ENCODE results near the gene CTNNA2.
"Not testable (repeated sequence)": the region's sequence is repeated elsewhere in the genome, so short reads cannot be mapped to it uniquely, and the experiment has no call there.

The CTNNA2 gene

DNA sequence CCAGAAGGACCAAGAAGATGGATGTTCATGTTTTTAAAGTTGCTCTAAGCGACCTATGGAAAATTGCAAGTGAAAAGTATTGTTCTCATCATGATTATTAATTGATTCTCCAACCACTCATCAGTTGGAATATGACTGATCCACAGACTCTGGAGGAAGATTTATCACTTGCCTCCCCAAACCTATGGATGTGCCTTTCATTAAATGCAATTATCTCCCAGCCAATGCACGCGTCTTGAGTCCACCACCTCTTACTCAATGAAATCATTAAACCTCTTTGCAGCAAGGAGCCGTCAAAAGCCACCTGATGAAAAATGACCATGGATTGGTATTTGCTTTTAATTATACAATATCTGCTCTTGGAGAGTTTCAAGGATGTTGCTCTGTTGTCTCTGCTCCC lies 626.1 kb downstream of the CTNNA2 start:
- H3K4me1 ChIP-seq (ENCODE audit: control insufficient read depth, insufficient read depth, low read length), result no peaks in the 10 kb centered on the region
- no peaks in the 10 kb centered on the region for H3K36me3 ChIP-seq (ENCODE audit: control insufficient read depth, insufficient read depth, low read length)
- H3K9ac ChIP-seq (ENCODE audit: low read length), result no peak overlapping the region
- no peaks in the 10 kb centered on the region for H3K9me3 ChIP-seq (ENCODE audit: control insufficient read depth, low read length)
- H3K27me3 ChIP-seq (ENCODE audit: control insufficient read depth, insufficient read depth, low read length), result no peaks in the 10 kb centered on the region
- H3K4me3 ChIP-seq (ENCODE audit: low read length), result no peak overlapping the region

DNA sequence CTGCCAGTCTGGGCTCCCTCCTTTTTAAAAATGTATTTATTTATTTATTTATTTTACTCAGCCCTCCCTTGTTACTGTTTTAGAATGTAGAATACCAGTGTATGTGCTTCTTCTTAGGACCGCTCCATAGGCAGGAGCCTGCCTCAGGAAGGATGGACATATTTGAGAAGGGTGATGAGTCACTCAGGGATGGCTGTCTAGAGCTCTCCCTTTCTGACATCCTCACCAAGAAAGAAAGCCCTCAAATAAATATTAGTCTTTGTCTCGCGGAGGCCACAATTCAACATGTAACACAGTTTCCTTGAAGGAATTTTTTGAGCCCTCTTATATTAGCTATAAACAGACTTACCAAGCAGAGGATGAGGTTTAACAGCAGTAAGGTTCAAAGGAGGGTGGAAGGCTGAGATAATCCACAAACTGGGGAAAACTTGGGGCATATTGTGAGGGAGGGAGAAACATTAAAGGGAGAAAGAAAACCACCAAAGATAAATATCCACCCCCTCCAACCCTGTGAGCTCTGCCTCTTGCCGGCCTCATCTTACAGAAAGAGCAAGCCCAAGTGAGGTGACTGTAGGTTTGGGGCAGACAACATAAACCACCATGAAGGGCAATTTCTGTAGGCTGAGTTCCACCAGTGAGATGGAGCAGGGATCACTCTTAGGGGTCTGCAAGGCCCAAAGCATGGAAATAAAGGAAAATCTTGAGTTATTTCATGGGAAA lies 628.3 kb downstream of the CTNNA2 start:
- Histone ChIP-seq H3K4me3 (ENCODE audit: low read length) (no peak overlapping the region), H3K9ac (ENCODE audit: low read length) (no peak overlapping the region), H3K9me3 (ENCODE audit: control insufficient read depth, low read length) (no peaks in the 10 kb centered on the region)

DNA sequence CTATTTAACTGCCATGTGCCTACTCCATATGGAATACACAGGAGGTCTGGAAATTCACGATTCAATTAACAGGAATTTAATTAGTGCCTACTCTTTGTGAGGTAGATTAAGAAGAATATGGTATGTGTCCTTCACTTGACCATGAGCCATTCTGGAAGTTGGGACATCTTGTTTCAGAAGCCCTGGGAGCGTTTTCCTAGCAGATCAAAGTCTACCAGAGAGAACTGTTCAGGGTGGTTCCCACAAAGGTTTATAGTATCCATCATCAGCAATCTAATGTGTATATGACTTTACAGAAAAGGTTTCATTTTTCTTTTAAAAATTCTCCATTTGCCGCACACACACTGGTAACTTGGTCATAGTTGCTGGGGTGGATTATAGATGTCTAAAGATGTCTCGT lies 632.6 kb downstream of the CTNNA2 start:
- H3K36me3 ChIP-seq (ENCODE audit: control insufficient read depth, insufficient read depth, low read length), result no peaks in the 10 kb centered on the region
- no peaks in the 10 kb centered on the region for H3K27me3 ChIP-seq (ENCODE audit: control insufficient read depth, insufficient read depth, low read length)
- H3K9me3 ChIP-seq (ENCODE audit: control insufficient read depth, low read length), result no peaks in the 10 kb centered on the region
- no peak overlapping the region for H3K9ac ChIP-seq (ENCODE audit: low read length)
- H3K4me3 ChIP-seq (ENCODE audit: low read length), result no peak overlapping the region
- H3K4me1 ChIP-seq (ENCODE audit: control insufficient read depth, insufficient read depth, low read length), result no peaks in the 10 kb centered on the region

More for the DNA sequence above, 628.3 kb downstream of the CTNNA2 start:
- Histone ChIP-seq H3K4me1 (ENCODE audit: control insufficient read depth, insufficient read depth, low read length) (no peaks in the 10 kb centered on the region), H3K27me3 (ENCODE audit: control insufficient read depth, insufficient read depth, low read length) (no peaks in the 10 kb centered on the region), H3K36me3 (ENCODE audit: control insufficient read depth, insufficient read depth, low read length) (no peaks in the 10 kb centered on the region)

DNA sequence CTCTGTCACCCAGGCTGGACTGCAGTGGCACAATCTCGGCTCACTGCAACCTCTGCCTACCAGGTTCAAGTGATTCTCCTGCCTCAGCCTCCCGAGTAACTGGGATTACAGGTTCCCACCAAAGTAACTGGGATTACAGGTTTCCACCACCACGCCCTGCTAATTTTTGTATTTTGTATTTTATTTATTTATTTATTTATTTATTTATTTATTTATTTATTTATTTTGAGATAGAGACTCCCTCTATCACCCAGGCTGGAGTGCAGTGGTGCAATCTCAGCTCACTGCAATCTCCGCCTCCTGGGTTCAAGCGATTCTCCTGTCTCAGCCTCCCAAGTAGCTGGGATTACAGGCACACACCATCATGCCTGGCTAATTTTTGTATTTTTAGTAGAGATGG lies 633.9 kb downstream of the CTNNA2 start:
- not testable (repeated sequence) for H3K4me3 ChIP-seq (ENCODE audit: low read length); H3K36me3 ChIP-seq (ENCODE audit: control insufficient read depth, insufficient read depth, low read length); H3K27me3 ChIP-seq (ENCODE audit: control insufficient read depth, insufficient read depth, low read length); H3K9me3 ChIP-seq (ENCODE audit: control insufficient read depth, low read length); H3K9ac ChIP-seq (ENCODE audit: low read length); H3K4me1 ChIP-seq (ENCODE audit: control insufficient read depth, insufficient read depth, low read length)

DNA sequence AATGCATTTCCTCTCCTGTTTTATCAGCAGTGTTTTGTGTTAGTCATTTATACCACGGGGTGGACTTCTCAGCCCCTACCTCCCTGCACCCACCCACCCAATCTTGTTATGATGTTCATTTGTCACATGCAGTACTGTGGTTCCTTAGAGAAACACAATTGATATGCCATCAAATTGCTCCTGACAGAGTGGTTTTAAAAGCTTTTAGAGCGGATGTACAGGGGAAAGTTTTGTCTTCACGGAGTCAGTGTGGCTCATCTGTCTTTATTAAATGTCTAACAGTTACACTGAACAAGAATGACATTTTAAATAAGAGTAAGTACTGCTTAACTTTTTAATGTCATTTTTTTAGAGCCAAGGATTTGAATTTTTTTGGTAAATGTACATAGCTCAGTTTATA lies 634.8 kb downstream of the CTNNA2 start:
- Histone ChIP-seq H3K9ac (ENCODE audit: low read length) (no peak overlapping the region), H3K27me3 (ENCODE audit: control insufficient read depth, insufficient read depth, low read length) (no peaks in the 10 kb centered on the region), H3K9me3 (ENCODE audit: control insufficient read depth, low read length) (no peaks in the 10 kb centered on the region), H3K4me1 (ENCODE audit: control insufficient read depth, insufficient read depth, low read length) (no peaks in the 10 kb centered on the region), H3K36me3 (ENCODE audit: control insufficient read depth, insufficient read depth, low read length) (no peaks in the 10 kb centered on the region), H3K4me3 (ENCODE audit: low read length) (no peak overlapping the region)

DNA sequence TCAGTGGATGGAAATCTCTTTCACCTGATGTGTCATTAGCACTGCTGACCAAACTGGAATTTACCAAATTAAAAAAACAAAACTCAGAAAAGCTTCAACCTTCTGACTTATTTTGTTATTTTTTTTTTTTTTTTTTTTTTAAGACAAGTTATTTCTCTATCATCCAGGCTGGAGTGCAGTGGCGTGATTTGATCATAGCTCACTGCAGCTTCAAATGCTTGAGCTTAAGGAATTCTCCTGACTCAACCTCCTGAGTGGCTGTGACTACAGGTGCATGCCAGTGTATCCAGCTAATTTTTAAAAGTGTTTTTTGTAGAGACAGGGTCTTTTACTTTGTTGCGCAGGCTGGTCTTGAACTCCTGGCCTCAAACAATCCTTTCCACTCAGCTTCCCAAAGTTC lies 636.1 kb downstream of the CTNNA2 start:
- no peaks in the 10 kb centered on the region for H3K36me3 ChIP-seq (ENCODE audit: control insufficient read depth, insufficient read depth, low read length)
- H3K4me3 ChIP-seq (ENCODE audit: low read length), result no peak overlapping the region
- H3K27me3 ChIP-seq (ENCODE audit: control insufficient read depth, insufficient read depth, low read length), result no peaks in the 10 kb centered on the region
- no peak overlapping the region for H3K9ac ChIP-seq (ENCODE audit: low read length)
- H3K9me3 ChIP-seq (ENCODE audit: control insufficient read depth, low read length), result no peaks in the 10 kb centered on the region
- H3K4me1 ChIP-seq (ENCODE audit: control insufficient read depth, insufficient read depth, low read length), result no peaks in the 10 kb centered on the region

DNA sequence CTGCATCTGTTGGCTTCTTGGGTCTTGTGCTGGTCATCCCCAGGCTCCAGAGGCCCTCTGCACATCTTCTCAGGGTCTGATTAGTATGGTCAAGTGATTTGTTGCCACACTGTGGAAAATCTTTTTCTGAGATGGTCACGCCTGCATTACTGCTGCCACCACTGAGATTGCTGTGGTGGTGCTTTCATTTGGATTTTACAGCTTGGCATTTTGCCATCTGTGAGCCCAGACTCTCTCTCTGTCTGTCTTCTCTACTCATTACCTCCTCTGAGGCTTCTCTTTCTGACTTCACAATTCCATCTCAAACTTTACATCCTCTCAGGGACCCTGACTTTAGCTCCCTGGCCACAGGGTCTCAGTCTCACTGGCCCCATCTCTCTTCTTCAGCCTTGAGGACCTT lies 637.1 kb downstream of the CTNNA2 start:
- H3K36me3 ChIP-seq (ENCODE audit: control insufficient read depth, insufficient read depth, low read length), result no peaks in the 10 kb centered on the region
- no peak overlapping the region for H3K9ac ChIP-seq (ENCODE audit: low read length)
- no peak overlapping the region for H3K4me3 ChIP-seq (ENCODE audit: low read length)
- H3K4me1 ChIP-seq (ENCODE audit: control insufficient read depth, insufficient read depth, low read length), result no peaks in the 10 kb centered on the region
- H3K9me3 ChIP-seq (ENCODE audit: control insufficient read depth, low read length), result no peaks in the 10 kb centered on the region
- no peaks in the 10 kb centered on the region for H3K27me3 ChIP-seq (ENCODE audit: control insufficient read depth, insufficient read depth, low read length)

DNA sequence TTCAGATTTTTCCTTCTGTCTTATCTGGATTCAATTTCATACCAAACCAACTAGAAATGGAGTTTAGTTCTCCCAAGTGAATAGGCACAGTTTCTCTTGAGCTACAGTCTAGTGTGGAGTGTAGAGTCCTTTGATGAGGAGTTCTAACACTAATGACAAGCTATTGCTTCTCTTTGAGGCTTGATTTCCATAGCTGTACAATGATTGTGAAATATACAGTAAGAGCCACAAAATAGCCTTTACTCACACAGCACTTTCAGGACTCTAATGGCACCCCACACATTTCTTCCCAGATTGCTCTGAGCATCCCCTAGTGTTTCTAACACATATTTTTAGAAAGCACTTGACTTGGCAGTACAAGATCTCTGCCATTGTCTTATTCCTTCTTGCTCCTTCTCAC lies 638.4 kb downstream of the CTNNA2 start:
- Histone ChIP-seq H3K27me3 (ENCODE audit: control insufficient read depth, insufficient read depth, low read length) (no peaks in the 10 kb centered on the region), H3K36me3 (ENCODE audit: control insufficient read depth, insufficient read depth, low read length) (no peaks in the 10 kb centered on the region), H3K9ac (ENCODE audit: low read length) (no peak overlapping the region), H3K4me1 (ENCODE audit: control insufficient read depth, insufficient read depth, low read length) (no peaks in the 10 kb centered on the region), H3K4me3 (ENCODE audit: low read length) (no peak overlapping the region), H3K9me3 (ENCODE audit: control insufficient read depth, low read length) (no peaks in the 10 kb centered on the region)

DNA sequence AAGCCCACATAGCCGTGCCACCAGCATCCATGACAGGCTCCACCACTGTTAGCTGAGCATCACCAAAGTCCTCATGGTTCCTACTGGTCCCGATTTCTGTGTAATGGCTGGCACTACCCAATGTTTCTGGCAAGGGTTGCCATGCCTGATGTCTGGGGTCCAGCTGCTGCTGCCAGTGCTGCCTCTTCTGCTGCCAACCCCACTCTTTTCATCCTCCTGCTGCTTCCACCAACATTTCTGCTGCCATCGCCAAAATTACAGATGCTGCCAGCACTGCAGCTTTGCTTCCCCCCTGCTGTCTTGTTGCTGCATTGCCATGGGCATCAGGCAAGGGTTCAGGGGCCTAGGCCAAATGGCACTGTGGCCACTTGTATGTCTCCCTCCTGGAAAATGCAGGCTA lies 638.8 kb downstream of the CTNNA2 start:
- Histone ChIP-seq H3K4me3 (ENCODE audit: low read length) (no peak overlapping the region), H3K36me3 (ENCODE audit: control insufficient read depth, insufficient read depth, low read length) (no peaks in the 10 kb centered on the region), H3K9me3 (ENCODE audit: control insufficient read depth, low read length) (no peaks in the 10 kb centered on the region), H3K27me3 (ENCODE audit: control insufficient read depth, insufficient read depth, low read length) (no peaks in the 10 kb centered on the region), H3K4me1 (ENCODE audit: control insufficient read depth, insufficient read depth, low read length) (no peaks in the 10 kb centered on the region), H3K9ac (ENCODE audit: low read length) (no peak overlapping the region)

DNA sequence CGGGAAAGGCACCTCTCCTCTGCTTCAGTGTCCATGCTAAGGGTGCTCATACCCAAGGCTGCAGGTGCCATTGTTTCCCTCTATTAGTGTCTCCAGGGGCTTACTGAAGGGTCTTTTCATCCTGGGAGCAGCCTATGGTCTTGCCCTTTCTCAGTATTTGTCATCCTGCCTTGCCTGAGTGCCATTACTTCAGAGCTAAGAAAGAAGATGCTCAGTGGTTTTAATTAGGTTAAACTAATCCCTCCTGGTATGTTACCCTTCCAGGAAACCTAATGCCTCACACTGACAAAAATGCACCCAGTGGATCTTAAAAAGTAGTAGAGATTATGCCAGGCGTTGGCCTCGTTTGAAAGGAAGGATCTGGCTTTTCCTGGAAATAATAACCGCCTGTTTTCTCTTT lies 640.3 kb downstream of the CTNNA2 start:
- Histone ChIP-seq H3K9me3 (ENCODE audit: control insufficient read depth, low read length) (no peaks in the 10 kb centered on the region), H3K27me3 (ENCODE audit: control insufficient read depth, insufficient read depth, low read length) (no peaks in the 10 kb centered on the region), H3K4me1 (ENCODE audit: control insufficient read depth, insufficient read depth, low read length) (no peaks in the 10 kb centered on the region), H3K9ac (ENCODE audit: low read length) (no peak overlapping the region), H3K4me3 (ENCODE audit: low read length) (no peak overlapping the region), H3K36me3 (ENCODE audit: control insufficient read depth, insufficient read depth, low read length) (no peaks in the 10 kb centered on the region)

DNA sequence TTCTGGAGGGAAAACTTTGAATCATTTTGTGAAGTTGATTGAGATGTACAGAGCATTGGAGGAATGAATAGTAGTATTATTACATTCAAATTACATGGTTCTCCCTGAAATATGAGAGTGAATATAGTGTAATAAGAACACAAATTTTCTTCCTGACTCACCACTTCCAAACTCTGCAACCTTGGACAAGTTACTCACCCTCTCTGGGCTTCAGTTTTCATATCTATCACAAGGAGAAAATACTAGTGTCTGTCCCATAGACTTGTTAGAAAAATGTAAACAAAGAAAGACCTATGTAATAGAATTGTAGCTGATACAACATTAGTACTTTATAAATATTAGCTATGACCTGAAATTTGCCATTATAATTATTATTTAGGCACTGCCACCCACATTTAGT lies 640.9 kb downstream of the CTNNA2 start:
- no peak overlapping the region for H3K4me3 ChIP-seq (ENCODE audit: low read length)

DNA sequence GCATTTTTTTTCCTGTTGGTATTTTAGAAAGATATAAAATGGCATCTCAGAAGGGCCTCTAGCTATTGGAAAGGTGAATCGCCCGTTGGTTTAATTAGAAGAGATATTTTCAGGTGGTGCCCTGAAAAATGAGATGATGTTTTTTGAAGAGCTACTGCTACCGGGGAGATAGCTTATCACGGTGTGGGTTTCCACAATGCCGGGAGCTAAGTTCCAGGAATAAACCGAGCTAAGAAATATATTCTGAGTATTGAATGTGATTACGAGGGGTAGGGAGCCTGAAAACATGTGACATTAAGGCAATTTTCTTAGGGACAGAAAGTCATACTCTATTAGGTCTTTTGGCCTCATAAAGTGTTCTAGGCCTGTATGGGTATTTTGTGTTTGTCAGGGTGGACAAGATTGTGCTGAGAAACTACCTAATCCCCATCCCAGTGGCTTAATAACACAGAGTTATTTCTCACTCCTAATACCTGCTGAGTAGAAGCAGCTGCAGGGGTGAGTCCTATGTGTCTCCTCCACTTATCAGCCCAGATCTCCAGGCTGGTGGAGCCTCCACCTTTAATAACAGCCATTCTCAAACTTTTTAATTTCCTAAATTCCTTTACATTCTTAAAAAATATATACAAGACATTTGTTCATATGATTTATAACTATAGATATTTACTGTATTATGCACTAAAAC lies 641.5 kb downstream of the CTNNA2 start:
- no peaks in the 10 kb centered on the region for H3K4me1 ChIP-seq (ENCODE audit: control insufficient read depth, insufficient read depth, low read length)
- no peaks in the 10 kb centered on the region for H3K9me3 ChIP-seq (ENCODE audit: control insufficient read depth, low read length)
- H3K36me3 ChIP-seq (ENCODE audit: control insufficient read depth, insufficient read depth, low read length), result no peaks in the 10 kb centered on the region
- H3K4me3 ChIP-seq (ENCODE audit: low read length), result no peak overlapping the region
- no peak overlapping the region for H3K9ac ChIP-seq (ENCODE audit: low read length)
- no peaks in the 10 kb centered on the region for H3K27me3 ChIP-seq (ENCODE audit: control insufficient read depth, insufficient read depth, low read length)

More for the DNA sequence above, 640.9 kb downstream of the CTNNA2 start:
- H3K27me3 ChIP-seq (ENCODE audit: control insufficient read depth, insufficient read depth, low read length), result no peaks in the 10 kb centered on the region
- no peaks in the 10 kb centered on the region for H3K4me1 ChIP-seq (ENCODE audit: control insufficient read depth, insufficient read depth, low read length)
- no peak overlapping the region for H3K9ac ChIP-seq (ENCODE audit: low read length)
- H3K9me3 ChIP-seq (ENCODE audit: control insufficient read depth, low read length), result no peaks in the 10 kb centered on the region
- H3K36me3 ChIP-seq (ENCODE audit: control insufficient read depth, insufficient read depth, low read length), result no peaks in the 10 kb centered on the region

All from mucosa of stomach (tissue), 1 donor.